ENCODE data around the gene DIDO1.

Gene DIDO1

GRCh38 chr20:62889411-62889810 is 36.9 kb downstream of the DIDO1 start:
- Histone ChIP-seq H3K4me1 (ENCODE audit: control insufficient read depth, insufficient read depth, low read length) (peaks cover 3% of the 10 kb centered on the region; the same call in 1 of the 2 replicates), H3K27ac (ENCODE audit: low read length) (no peak overlapping the region), H3K27me3 (ENCODE audit: control insufficient read depth, insufficient read depth, low read length) (no peaks in the 10 kb centered on the region), H3K9me3 (ENCODE audit: control insufficient read depth, insufficient read depth, low read length) (no peaks in the 10 kb centered on the region), H3K36me3 (ENCODE audit: control insufficient read depth, insufficient read depth, low read length) (peaks cover 47% of the 10 kb centered on the region), H3K4me3 (ENCODE audit: low read length) (no peak overlapping the region)
- no peak for DNase-seq (ENCODE audit: low read depth, low spot score)
- no CpG with 5 or more reads among the region's 8 CpGs for WGBS (ENCODE audit: insufficient coverage, insufficient read length)

GRCh38 chr20:62888910-62889309 is 37.4 kb downstream of the DIDO1 start:
- no peaks in the 10 kb centered on the region for H3K9me3 ChIP-seq (ENCODE audit: control insufficient read depth, insufficient read depth, low read length)
- WGBS (ENCODE audit: insufficient coverage, insufficient read length), result no CpG with 5 or more reads among the region's 17 CpGs
- H3K27ac ChIP-seq (ENCODE audit: low read length), result no peak overlapping the region

GRCh38 chr20:62888406-62888805 is 37.9 kb downstream of the DIDO1 start:
- H3K27ac ChIP-seq (ENCODE audit: low read length), result no peak overlapping the region
- no peak overlapping the region for H3K4me3 ChIP-seq (ENCODE audit: low read length)
- WGBS (ENCODE audit: insufficient coverage, insufficient read length), result no CpG with 5 or more reads among the region's 16 CpGs
- peaks cover 43% of the 10 kb centered on the region for H3K36me3 ChIP-seq (ENCODE audit: control insufficient read depth, insufficient read depth, low read length)
- DNase-seq (ENCODE audit: low read depth, low spot score), result no peak
- no peaks in the 10 kb centered on the region for H3K27me3 ChIP-seq (ENCODE audit: control insufficient read depth, insufficient read depth, low read length)
- peaks cover 3% of the 10 kb centered on the region; the same call in 1 of the 2 replicates for H3K4me1 ChIP-seq (ENCODE audit: control insufficient read depth, insufficient read depth, low read length)
- no peaks in the 10 kb centered on the region for H3K9me3 ChIP-seq (ENCODE audit: control insufficient read depth, insufficient read depth, low read length)

More at GRCh38 chr20:62888910-62889309, 37.4 kb downstream of the DIDO1 start:
- Histone ChIP-seq H3K4me1 (ENCODE audit: control insufficient read depth, insufficient read depth, low read length) (peaks cover 3% of the 10 kb centered on the region; the same call in 1 of the 2 replicates), H3K36me3 (ENCODE audit: control insufficient read depth, insufficient read depth, low read length) (peaks cover 47% of the 10 kb centered on the region), H3K4me3 (ENCODE audit: low read length) (no peak overlapping the region), H3K27me3 (ENCODE audit: control insufficient read depth, insufficient read depth, low read length) (no peaks in the 10 kb centered on the region)
- no peak for DNase-seq (ENCODE audit: low read depth, low spot score)

- WGBS (ENCODE audit: insufficient coverage, insufficient read length), result no CpG with 5 or more reads among the region's 7 CpGs
- no peak overlapping the region for H3K4me3 ChIP-seq (ENCODE audit: low read length)
These were observed 38.5 kb downstream of the DIDO1 start for GRCh38 chr20:62887860-62888239.

GRCh38 chr20:62887152-62887859 is 39.0 kb downstream of the DIDO1 start:
- Histone ChIP-seq H3K4me1 (ENCODE audit: control insufficient read depth, insufficient read depth, low read length) (peaks cover 3% of the 10 kb centered on the region; the same call in 1 of the 2 replicates), H3K27ac (ENCODE audit: low read length) (no peak overlapping the region), H3K4me3 (ENCODE audit: low read length) (no peak overlapping the region), H3K27me3 (ENCODE audit: control insufficient read depth, insufficient read depth, low read length) (no peaks in the 10 kb centered on the region), H3K36me3 (ENCODE audit: control insufficient read depth, insufficient read depth, low read length) (peaks cover 38% of the 10 kb centered on the region), H3K9me3 (ENCODE audit: control insufficient read depth, insufficient read depth, low read length) (no peaks in the 10 kb centered on the region)
- DNase-seq (ENCODE audit: low read depth, low spot score), result no peak
- no CpG with 5 or more reads among the region's 13 CpGs for WGBS (ENCODE audit: insufficient coverage, insufficient read length)

More at GRCh38 chr20:62887860-62888239, 38.5 kb downstream of the DIDO1 start:
- no peaks in the 10 kb centered on the region for H3K9me3 ChIP-seq (ENCODE audit: control insufficient read depth, insufficient read depth, low read length)
- no peak for DNase-seq (ENCODE audit: low read depth, low spot score)
- peaks cover 3% of the 10 kb centered on the region; the same call in 1 of the 2 replicates for H3K4me1 ChIP-seq (ENCODE audit: control insufficient read depth, insufficient read depth, low read length)
- no peak overlapping the region for H3K27ac ChIP-seq (ENCODE audit: low read length)
- no peaks in the 10 kb centered on the region for H3K27me3 ChIP-seq (ENCODE audit: control insufficient read depth, insufficient read depth, low read length)
- peaks cover 43% of the 10 kb centered on the region for H3K36me3 ChIP-seq (ENCODE audit: control insufficient read depth, insufficient read depth, low read length)

GRCh38 chr20:62886709-62887058 is 39.6 kb downstream of the DIDO1 start:
- Histone ChIP-seq H3K27ac (ENCODE audit: low read length) (no peak overlapping the region), H3K4me1 (ENCODE audit: control insufficient read depth, insufficient read depth, low read length) (peaks cover 3% of the 10 kb centered on the region; the same call in 1 of the 2 replicates), H3K36me3 (ENCODE audit: control insufficient read depth, insufficient read depth, low read length) (peaks cover 33% of the 10 kb centered on the region), H3K9me3 (ENCODE audit: control insufficient read depth, insufficient read depth, low read length) (no peaks in the 10 kb centered on the region), H3K4me3 (ENCODE audit: low read length) (no peak overlapping the region), H3K27me3 (ENCODE audit: control insufficient read depth, insufficient read depth, low read length) (no peaks in the 10 kb centered on the region)
- no peak for DNase-seq (ENCODE audit: low read depth, low spot score)
- no CpG with 5 or more reads among the region's 7 CpGs for WGBS (ENCODE audit: insufficient coverage, insufficient read length)

GRCh38 chr20:62885896-62886708 is 40.2 kb downstream of the DIDO1 start:
- Histone ChIP-seq H3K4me3 (ENCODE audit: low read length) (no peak overlapping the region), H3K36me3 (ENCODE audit: control insufficient read depth, insufficient read depth, low read length) (peaks cover 30% of the 10 kb centered on the region)

GRCh38 chr20:62885046-62885895 is 41.0 kb downstream of the DIDO1 start:
- Histone ChIP-seq H3K4me1 (ENCODE audit: control insufficient read depth, insufficient read depth, low read length) (peaks cover 3% of the 10 kb centered on the region; the same call in 1 of the 2 replicates), H3K9me3 (ENCODE audit: control insufficient read depth, insufficient read depth, low read length) (no peaks in the 10 kb centered on the region), H3K27ac (ENCODE audit: low read length) (no peak overlapping the region), H3K36me3 (ENCODE audit: control insufficient read depth, insufficient read depth, low read length) (peaks cover 26% of the 10 kb centered on the region), H3K27me3 (ENCODE audit: control insufficient read depth, insufficient read depth, low read length) (no peaks in the 10 kb centered on the region), H3K4me3 (ENCODE audit: low read length) (no peak overlapping the region)
- no CpG with 5 or more reads among the region's 20 CpGs for WGBS (ENCODE audit: insufficient coverage, insufficient read length)
- no peak for DNase-seq (ENCODE audit: low read depth, low spot score)

More at GRCh38 chr20:62885896-62886708, 40.2 kb downstream of the DIDO1 start:
- no CpG with 5 or more reads among the region's 23 CpGs for WGBS (ENCODE audit: insufficient coverage, insufficient read length)
- Histone ChIP-seq H3K27me3 (ENCODE audit: control insufficient read depth, insufficient read depth, low read length) (no peaks in the 10 kb centered on the region), H3K9me3 (ENCODE audit: control insufficient read depth, insufficient read depth, low read length) (no peaks in the 10 kb centered on the region), H3K27ac (ENCODE audit: low read length) (no peak overlapping the region), H3K4me1 (ENCODE audit: control insufficient read depth, insufficient read depth, low read length) (peaks cover 3% of the 10 kb centered on the region; the same call in 1 of the 2 replicates)
- no peak for DNase-seq (ENCODE audit: low read depth, low spot score)

GRCh38 chr20:62884556-62884955 is 41.7 kb downstream of the DIDO1 start:
- WGBS (ENCODE audit: insufficient coverage, insufficient read length), result no CpG with 5 or more reads among the region's 8 CpGs
- H3K27me3 ChIP-seq (ENCODE audit: control insufficient read depth, insufficient read depth, low read length), result no peaks in the 10 kb centered on the region
- no peak overlapping the region for H3K27ac ChIP-seq (ENCODE audit: low read length)
- H3K9me3 ChIP-seq (ENCODE audit: control insufficient read depth, insufficient read depth, low read length), result no peaks in the 10 kb centered on the region
- no peak for DNase-seq (ENCODE audit: low read depth, low spot score)
- peaks cover 21% of the 10 kb centered on the region for H3K36me3 ChIP-seq (ENCODE audit: control insufficient read depth, insufficient read depth, low read length)
- peaks cover 3% of the 10 kb centered on the region; the same call in 1 of the 2 replicates for H3K4me1 ChIP-seq (ENCODE audit: control insufficient read depth, insufficient read depth, low read length)
- no peak overlapping the region for H3K4me3 ChIP-seq (ENCODE audit: low read length)

- no peak overlapping the region for H3K27ac ChIP-seq (ENCODE audit: low read length)
- no peak for DNase-seq (ENCODE audit: low read depth, low spot score)
- peaks cover 3% of the 10 kb centered on the region; the same call in 1 of the 2 replicates for H3K36me3 ChIP-seq (ENCODE audit: control insufficient read depth, insufficient read depth, low read length)
- H3K27me3 ChIP-seq (ENCODE audit: control insufficient read depth, insufficient read depth, low read length), result no peaks in the 10 kb centered on the region
- H3K4me1 ChIP-seq (ENCODE audit: control insufficient read depth, insufficient read depth, low read length), result peaks cover 3% of the 10 kb centered on the region; the same call in 1 of the 2 replicates
- H3K9me3 ChIP-seq (ENCODE audit: control insufficient read depth, insufficient read depth, low read length), result no peaks in the 10 kb centered on the region
- H3K4me3 ChIP-seq (ENCODE audit: low read length), result no peak overlapping the region
- WGBS (ENCODE audit: insufficient coverage, insufficient read length), result no CpG with 5 or more reads among the region's 15 CpGs
These were observed 43.9 kb downstream of the DIDO1 start for GRCh38 chr20:62882426-62882825.
